ENCODE results near the gene TSPAN7. TPM values are rescaled to one million over a fixed set of nuclear protein-coding genes. Genes with fewer than 3 reads are reported as not detected.

TSPAN7 gene
- total RNA-seq, 1 experiment from 2014 or later = not detected

GRCh38 chrX:38646129-38646528, 84.8 kb downstream of the TSPAN7 start:
- no peak for DNase-seq (ENCODE audit: low spot score)

DNA sequence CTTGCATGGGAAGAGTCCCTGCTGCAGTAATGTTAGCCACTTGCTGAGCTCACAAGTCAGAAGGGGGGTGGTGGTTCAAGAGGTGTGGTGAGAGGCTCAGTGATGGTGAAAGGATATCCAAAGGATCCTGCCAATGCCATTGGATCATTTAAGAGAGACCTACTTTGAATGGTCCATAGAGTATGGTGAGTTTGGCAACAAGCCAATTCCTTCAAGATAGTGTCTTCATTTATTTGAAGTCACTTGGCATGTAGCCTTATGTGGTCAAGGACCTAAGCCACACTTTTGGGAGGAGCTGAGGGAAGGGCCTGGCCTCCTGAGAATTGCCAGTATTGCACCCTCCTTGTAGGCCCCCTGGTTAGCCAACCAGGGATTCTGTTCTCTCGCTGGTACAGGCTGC, 87.9 kb downstream of the TSPAN7 start:
- DNase-seq (ENCODE audit: low spot score) = no peak

DNA sequence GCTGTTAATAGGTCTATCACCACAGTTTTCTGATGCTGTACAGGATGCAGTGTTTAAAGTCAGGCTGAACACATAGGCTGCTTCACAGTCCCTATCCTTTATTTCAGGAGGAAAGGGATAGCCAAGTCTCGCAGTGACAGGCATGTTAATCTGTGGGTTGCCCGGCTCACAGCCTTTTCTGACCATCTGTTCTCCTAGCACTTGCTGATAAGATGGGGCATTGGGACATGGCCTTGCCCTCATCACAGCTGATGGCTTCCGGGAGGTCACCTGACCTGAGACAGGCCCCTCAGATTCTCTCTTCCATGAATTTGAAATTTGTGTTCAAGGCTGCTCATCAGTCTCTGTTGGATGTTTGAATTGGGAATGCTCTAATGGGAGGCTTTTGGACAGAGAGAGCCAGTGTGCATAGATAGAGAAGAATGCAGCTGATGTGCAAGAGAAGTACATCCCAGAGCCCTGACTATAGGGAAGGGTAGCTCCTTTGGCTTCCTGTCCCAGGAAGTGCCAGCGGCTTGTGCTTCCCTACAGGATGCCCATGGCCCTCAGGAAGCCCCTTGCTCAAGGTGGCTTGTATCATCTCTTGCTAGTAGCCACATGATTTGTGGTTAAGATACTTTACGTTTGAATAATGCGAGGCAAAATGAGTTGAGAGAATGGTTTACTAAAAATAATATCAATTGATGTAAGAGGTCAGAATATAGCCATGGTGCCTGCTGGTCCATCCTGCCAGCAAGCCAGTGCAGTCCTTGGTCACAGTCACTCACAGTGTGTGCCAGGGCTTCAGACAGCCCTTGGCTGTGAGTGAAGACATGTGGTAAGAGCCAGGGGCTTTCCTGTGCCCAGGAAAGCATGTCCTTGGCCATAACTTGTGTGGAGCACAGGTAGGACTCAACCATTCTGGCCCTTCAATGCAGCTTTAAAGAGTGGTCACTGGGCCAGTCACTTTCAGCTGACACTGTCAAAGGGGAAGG, 88.6 kb downstream of the TSPAN7 start:
- no peak for DNase-seq (ENCODE audit: low spot score)

DNA sequence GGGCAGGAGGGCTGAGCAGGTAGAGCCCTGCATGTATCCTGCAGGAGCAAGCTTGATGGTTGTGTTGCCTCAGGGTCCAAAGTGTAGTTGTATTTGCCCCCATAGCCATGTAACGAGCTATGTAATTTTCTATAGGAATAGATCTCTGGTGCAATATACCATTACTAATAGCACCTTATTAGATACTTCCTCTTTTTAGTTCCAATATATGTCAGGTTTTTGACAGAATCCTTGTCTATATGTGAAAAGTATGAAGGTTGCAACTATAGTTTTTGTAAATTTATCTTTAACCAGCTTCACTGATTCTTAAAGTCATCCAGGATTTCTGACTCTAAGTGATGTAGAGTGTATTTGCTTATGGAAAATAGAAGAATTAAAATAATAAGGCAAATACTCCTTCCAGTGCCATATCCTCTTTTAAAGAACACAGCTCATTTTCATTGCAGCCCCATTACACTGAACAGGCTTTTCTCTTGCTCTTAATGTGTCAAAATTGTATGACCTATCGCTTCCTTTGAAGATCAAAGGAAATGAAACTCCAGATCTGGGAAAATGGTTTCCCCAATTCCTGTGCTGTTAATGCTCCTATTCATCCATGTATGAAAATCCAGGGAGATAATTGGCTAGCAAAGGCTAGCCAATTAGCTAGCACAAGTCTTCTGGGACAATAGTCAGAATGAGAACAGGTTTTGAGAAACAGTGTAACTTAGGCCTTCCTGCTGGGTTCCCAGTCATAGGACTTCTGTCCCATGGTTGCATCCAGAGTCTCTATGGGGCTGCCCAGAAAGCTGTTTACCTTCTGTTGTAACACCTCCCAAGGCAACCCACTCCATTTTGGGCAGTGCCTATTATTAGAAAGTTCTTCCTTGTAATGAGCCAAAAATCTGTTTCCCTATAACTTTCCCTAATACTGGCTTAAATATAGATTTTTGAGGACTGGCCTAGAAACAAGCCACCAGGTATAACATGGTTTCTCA, 90.6 kb downstream of the TSPAN7 start:
- no peak for DNase-seq (ENCODE audit: low spot score)

GRCh38 chrX:38652934-38653442, 91.6 kb downstream of the TSPAN7 start:
- DNase-seq (ENCODE audit: low spot score) = no peak

DNA sequence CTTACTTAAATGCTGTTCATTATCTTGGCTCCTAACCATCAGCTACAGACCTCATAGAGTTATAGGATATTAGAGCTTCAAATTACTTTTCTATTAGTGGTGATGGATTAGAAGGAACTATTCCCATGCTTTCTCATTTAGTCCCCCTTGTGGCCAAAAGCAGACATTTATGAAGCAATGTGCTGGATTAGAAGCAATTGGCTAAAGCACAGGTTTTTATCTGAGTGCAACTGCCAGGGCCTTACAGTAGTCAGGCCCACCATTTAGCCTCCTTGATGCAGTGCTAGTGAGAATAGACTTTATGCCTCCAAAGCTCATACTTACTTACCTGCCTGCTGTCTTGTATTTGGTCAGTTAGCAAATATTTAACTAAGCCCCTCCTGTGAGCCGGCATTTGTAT, 93.0 kb downstream of the TSPAN7 start:
- DNase-seq (ENCODE audit: low spot score) = peak; percentile 7

GRCh38 chrX:38656350-38656915, 95.1 kb downstream of the TSPAN7 start:
- DNase-seq (ENCODE audit: low spot score) = no peak

DNA sequence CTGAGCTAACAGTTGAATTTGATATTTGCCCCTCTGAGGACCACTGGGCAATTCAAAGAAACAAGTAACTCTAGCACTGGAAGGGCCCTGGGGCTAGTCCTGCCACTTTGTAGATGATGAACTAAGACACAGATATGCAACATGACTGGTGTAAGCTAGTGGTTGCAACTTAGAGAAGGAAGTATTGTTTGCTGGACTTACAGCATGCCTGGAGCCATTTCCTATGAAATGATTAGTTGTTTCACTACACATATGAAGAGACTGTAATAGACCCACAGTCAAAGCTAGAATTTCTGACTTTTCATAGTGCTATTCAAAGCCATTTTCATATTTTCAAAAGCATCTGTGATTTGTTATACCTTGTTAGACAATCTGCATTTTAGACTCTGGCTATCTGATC, 96.2 kb downstream of the TSPAN7 start:
- DNase-seq (ENCODE audit: low spot score) = no peak

DNA sequence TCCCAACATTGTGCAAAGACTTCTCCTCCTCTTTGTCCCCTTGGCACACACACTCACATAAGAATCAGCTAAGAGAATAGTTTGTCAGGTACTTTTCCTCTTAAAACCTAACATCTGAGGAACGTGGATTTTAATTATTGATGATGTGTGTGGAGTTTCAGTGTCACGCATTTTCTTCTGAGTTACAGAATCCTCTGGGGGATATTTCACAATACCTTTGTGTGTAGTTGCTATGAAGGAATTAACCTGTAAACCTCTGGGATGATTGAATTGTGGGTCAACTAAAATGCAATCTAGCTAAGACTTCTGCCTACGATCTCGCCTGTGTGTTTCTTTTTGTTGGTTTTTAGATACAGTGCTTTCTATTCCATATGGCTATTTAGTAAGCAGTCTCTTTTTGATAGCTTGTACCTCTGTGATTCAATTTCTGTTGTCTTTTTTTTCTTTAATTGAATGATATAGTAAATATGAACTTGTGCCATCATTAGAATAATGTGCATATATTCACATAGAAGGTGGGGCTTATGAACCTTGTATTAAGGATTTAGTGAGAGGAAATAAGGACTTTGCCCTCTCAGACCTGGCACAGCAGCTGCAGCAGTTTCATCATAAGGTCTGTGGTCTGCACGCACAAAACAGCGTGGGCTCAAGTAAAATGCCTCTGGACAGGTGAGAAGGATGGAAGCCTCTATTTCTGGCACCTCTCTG, 99.2 kb downstream of the TSPAN7 start:
- DNase-seq (ENCODE audit: low spot score) = no peak

DNA sequence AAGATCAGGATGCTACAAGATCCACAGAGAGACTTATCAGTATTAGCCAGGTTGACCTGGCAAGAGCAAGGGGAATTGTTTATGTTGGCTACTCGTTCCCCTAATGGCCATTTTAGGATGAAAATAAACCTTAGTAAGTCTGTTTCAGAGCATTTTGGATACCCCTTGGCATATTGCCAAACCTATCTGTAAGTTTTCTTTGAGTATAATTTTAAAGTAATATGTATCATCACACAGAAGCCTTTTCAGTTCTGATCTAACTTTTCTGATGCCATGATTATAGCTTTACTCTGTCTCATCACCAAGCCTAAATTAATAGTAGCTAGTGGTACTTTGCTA, 99.7 kb downstream of the TSPAN7 start:
- DNase-seq (ENCODE audit: low spot score) = no peak

GRCh38 chrX:38661561-38661960, 100.2 kb downstream of the TSPAN7 start:
- no peak for DNase-seq (ENCODE audit: low spot score)

GRCh38 chrX:38662640-38663039, 101.3 kb downstream of the TSPAN7 start:
- no peak for DNase-seq (ENCODE audit: low spot score)

DNA sequence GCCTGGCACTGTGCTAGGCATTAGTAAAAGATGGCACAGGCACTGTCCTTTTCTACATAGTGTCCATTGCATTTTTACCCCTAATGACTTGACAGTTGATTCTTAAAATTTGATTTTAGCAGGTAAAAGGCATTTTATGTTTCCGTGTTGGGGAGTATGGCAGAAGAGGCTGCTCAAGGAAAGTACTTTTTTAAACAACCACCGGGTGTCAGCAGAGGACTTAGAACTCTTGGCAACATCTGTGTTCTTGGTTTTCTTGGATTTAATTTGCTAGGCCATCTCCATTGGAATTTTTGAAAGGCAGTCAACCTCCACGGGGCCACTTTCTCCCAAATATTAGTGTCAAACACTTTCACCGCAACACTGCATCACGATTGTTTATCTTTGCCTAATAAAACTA, 102.9 kb downstream of the TSPAN7 start:
- peak; percentile 21 for DNase-seq (ENCODE audit: low spot score)

DNA sequence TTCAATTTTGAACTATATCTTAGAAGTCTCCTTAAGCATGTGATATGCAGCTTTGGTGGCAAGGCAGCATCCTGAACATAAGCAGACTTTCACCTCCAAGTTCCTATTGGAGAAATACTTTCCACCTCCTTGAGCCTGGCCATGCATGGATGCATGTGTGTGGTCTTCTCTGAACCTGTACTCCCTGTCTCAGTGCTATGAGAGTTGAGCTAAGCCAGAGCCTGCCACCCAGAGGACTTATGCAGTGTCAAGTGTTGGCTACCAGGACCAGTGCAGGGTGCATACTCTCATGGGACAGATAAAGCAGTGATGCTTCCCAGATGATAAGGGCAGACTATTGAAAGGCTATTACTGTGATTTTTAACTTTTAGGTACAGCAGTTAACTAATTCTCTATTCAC, 105.6 kb downstream of the TSPAN7 start:
- no peak for DNase-seq (ENCODE audit: low spot score)

DNA sequence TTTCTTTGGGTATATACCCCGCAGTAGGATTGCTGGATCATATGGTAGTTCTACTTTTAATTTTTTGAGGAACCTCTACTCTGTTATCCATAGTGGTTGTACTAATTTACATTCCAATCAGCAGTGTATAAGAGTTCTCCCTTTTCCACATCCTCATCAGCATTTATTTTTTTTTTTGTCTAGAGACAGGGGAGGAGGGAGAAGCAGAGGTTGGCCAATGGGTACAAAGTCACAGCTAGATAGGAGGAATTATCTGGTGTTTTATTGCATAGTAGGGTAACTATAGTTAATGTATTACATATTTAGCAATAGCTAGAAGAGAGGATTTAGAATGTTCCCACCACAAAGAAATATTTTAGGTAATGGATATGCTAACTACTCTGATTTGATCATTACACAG, 107.4 kb downstream of the TSPAN7 start:
- no peak for DNase-seq (ENCODE audit: low spot score)

- DNase-seq (ENCODE audit: low spot score) = no peak
Measured at GRCh38 chrX:38669428-38669827, 108.1 kb downstream of the TSPAN7 start.

- DNase-seq (ENCODE audit: low spot score) = no peak
Measured at GRCh38 chrX:38672646-38673045, 111.3 kb downstream of the TSPAN7 start.

- DNase-seq (ENCODE audit: low spot score) = no peak
Measured at GRCh38 chrX:38675856-38676255, 114.5 kb downstream of the TSPAN7 start.

GRCh38 chrX:38678183-38678582, 116.8 kb downstream of the TSPAN7 start:
- DNase-seq (ENCODE audit: low spot score) = no peak

- no peak for DNase-seq (ENCODE audit: low spot score)
Measured at GRCh38 chrX:38678821-38679220, 117.5 kb downstream of the TSPAN7 start.

DNA sequence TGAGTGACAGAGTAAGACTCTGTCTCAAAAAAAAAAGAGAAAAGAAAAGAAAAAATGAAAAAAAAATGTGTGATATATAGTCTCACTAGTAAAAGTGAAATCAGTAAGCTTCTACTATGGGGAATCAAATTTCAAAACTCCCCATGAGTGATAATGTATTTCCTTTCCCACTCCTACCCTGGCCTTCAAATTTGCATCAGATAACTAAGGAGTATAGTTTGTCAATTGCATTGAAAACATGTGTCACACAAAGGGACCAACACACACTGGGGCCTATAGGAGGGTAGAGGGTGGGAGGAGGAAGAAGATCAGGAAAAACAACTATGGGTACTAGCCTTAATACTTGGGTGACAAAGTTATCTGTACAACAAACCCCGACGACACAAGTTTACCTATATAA, 118.4 kb downstream of the TSPAN7 start:
- DNase-seq (ENCODE audit: low spot score) = no peak
